Pons (tissue), 1 donor: ENCODE measurements around the gene CRY2.

Experiments used
- DNase-seq: peaks from one replicate; pipeline ENCODE4 v3.0.0-alpha.2; 2016; ENCODE audit warnings: low spot score

CRY2 gene

DNA sequence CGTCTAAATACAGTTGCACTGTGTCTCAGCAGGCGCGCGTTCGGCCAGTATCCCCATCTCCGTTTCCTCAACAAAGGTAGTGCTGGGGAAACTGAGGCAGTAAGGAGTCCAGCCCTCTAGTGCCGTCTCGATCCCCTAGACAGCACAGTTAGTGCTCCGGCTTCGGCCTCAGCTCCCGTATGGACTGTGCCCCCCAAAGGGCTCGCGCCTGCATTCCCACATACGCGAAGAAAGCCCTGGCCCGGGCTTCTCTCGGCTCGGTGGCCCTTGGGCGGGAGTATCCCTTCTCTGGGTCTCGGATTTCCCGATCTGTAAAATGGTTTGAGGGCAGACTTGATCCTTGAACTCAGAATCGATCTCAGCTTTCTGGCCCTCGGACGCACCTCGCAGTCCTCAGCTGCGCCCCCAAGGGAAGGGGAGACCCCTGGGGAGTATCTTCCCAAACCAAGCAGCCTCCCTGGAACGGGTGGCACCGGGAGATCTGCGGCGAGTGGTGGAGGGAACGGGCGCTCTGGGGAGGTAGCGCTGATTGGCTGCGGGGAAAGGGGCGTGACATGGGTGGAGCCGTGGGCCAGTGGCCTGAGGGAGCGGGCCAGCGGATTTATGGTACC is 71.2 kb downstream of the CRY2 start:
- DNase-seq: peak; percentile 80

DNA sequence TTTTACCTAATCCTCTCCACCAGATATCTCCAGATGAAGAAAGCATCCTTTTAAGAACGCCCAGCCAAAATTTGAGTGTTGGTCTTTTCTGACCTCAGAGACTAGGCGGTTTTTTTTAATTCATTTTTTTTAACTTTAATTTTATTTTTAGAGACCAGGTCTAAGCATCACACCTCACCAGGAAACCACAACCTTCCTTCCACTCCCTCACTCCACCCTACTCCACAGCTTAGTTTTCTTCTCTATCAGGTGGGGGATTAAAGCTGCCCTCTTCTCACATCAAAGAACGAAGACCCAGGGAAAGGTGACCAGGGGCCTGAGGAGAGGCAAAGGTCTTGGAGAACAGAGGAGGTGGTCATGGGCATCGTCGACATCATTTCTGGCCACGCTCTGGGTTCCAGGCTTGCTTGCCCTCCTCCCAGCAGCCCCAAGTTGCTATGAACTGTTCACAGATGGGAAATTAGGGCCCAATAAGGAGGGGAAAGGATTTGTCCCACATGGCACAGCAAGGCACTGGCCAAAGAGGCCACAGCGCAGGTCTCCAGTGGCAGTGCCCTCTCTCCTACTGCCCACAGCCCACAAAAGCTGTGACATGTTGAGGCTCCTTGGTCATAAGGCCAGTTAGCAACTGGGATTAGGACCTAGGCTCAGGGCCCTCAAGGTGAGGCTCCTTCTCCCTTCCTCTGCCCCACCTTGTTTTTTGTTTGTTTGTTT is 71.8 kb downstream of the CRY2 start:
- DNase-seq: no peak

DNA sequence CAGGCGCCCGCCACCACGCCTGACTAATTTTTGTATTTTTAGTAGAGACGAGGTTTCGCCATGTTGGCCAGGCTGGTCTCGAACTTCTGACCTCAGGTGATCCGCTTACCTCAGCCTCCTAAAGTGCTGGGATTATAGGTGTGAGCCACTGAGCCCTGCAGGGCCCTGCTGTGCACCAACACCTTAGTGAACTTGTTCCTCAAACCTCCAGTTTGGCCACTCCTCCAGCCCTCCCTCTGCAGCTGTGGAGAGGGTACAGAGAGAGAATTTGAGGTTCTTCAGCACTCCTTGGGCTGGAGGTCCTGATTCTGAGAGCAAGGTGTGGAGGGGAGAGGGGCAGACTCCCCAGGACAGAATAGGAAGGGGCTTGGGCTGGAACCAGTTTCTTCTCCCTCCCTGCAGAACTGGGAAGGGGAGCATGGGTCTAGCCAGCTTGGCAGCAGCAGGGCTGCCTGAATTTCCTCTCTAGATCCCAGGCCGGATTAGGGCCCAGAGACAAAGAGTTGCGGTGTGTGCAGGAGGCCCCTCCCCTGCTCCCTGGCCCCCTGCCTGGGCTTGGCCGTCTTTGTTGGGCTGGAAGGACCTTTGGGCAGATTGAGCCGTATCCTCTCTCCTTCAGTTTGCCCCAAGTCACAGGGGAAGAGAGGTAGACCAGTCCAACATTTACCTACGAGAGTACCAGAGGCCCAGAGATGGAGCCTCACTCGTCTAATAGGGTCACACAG is 72.7 kb downstream of the CRY2 start:
- no peak for DNase-seq

DNA sequence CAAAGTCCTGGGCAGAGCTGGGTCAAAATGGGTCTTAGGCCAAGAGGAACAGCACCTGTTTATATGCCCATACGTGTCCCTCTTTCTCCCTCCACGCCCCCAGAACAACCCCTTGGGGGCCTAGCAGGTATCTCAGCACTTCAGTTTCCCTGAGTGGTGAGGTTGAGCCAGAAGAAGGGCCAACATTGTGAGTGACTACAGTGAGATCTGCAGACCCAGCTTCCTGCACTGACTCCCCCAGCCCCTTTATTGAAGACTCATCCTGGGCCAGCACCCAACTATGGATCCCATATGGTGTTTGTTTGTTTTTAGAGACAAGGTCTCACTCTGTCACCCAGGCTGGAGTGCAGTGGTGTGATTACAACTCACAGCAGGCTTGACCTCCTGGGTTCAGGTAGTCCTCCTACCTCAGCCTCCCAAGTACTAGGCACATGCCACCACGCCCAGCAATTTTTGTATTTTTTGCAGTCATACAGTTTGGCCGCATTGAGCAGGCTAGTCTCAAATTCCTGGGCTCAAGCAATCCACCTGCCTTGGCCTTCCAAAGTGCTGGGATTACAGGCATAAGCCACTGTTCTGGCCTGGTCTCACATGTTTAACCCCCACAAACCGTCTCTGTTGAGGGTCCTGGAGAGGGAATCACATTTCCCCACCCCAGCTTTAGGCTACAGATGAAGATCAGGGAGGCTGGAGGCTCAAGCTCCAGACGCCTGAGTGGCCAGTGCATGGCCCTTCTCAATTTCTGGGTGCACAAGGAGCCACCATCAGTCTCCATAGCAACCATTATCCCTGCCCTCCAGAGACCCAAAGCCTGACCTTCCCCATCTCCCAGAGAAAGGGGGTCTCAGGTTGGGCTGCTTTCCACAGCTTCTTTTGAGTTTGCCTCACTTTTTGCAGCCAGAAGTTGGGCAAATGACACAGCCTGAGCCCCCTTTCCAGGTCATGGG is 73.5 kb downstream of the CRY2 start:
- no peak for DNase-seq

DNA sequence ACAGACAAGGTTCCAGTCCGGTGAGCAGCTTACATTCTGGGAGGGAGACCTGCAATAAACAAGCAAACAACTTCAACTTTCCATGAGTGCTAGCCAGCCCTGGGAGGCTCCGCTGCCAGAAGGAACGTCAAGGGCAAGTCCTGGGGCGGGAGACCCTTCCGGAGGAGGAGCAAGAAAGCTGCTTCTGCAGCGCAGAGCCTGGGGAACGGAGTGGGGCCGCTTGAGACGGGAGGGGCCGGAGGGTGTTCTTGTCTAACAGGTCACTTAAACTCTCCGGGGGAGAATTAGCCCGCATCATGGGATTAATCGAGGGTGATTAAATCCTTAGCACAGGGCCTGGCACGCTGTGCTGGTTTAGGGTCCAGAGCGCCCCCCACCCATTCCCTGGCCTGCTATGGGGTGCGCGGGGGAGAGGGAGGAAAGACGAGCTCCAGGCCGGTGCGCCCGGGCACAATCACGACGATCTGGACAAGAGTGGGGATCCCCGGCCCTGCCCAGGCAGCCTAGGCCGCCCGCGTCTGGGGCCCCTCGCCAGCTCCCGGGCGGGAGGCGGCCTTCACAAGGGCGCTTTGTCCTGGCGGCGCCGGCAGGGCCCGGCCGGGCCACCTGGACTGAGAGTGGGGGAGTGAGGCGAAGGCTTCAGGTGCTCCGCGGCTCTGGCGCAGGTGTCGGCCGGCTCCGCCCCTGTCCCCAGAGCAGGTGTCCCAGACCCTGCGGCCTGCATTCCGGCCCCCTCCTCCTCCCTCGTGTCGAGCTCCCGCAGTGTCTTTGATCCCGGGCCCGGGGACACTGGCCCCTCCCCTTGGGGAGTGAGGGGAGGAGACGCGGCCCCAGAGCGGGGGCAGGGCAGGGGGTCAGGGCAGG is 74.5 kb downstream of the CRY2 start:
- DNase-seq: no peak

DNA sequence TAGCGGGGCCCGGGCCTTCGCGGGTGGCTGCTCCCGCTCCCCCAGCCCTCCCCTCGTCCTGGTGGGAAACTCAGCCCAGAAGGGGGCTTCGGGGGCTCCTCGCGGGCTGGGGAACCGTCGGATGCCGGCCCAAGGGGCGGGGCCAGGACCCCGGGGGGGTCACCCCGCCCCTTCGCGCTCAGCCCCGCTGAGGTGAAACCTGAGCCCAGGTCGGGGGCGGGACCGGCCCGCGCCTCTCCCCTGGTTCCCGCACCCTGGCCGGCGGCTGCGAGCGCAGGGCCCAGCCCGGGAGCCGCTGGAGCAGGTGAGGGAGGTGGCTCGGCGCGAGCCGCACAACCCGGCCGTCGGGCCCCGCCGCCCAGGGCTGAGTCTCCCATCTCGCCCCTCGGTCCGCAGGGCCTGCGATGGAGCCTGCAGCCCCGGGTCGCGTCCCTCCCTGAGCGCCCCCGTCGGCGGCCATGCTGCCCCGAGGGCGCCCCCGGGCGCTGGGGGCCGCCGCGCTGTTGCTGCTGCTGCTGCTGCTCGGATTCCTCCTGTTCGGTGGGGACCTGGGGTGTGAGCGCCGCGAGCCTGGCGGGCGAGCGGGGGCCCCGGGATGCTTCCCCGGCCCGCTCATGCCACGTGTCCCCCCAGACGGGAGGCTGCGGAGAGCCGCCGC is 75.3 kb downstream of the CRY2 start, which contains the start of gene LARGE2:
TSS of gene LARGE2 (plus strand) at position 232 of the 658 bp plus-strand sequence. CDS start at position 459, 227 bp downstream.
- DNase-seq: no peak

DNA sequence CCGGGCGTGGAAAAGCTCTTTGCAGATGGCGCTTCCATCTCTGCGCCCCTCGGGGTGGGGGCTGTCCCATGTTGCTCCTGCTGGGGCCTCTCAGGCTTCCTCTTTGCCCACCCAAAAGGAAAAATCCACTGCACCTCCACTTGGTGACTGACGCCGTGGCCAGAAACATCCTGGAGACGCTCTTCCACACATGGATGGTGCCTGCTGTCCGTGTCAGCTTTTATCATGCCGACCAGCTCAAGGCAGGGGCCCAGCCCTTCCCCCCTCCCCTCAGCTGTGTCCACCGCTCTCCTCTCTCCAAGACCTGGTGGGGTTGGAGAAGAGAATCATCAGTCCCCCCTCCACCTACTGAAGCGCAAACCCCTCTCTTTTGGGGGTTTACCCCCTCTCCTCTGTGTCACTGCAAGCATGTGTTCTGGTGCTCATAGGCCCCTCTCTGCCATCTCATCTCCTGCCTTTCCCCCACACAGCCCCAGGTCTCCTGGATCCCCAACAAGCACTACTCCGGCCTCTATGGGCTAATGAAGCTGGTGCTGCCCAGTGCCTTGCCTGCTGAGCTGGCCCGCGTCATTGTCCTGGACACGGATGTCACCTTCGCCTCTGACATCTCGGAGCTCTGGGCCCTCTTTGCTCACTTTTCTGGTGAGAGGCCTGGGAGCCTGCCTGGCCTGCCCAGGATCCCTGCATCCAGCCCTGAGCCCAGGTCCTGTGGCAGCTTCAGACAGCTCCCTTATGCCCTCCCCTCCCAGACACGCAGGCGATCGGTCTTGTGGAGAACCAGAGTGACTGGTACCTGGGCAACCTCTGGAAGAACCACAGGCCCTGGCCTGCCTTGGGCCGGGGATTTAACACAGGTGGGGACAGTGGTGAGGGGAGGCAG is 77.0 kb downstream of the CRY2 start:
- DNase-seq: no peak

DNA sequence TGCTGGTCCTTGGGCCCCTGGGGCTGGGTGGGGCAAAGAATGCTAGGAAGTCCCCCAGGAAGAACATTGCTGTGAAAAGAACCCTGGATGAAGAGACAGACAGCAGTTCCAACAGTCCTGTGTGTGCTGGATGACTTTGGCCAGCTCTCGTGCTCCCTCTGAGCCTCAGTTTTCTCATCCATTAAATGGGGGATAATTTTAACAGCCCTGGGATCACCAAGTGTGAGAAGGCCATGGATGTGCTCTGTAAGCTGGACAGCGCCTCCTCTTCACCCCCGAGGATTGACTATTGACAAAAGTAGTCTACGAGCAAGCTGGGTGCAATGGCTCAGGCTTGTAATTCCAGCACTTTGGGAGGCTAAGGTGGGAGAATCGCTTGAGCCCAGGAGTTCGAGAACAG is 77.7 kb downstream of the CRY2 start:
- DNase-seq: no peak

DNA sequence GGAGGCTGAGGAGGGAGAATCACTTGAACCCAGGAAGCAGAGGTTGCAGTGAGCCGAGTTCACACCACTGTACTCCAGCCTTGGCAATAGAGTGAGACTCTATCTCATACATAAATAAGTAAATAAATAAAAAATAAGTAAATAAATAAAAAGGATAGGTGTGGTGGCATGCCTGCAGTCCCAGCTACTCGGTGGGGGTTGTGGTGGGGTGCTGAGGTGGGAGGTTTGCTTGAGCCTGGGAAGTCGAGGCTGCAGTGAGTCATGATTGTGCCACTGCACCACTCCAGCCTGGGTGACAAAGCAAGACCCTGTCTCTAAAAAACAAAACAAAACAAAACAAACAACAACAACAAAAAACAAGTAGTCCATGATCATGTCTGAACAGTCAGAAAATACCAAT is 78.3 kb downstream of the CRY2 start:
- DNase-seq: no peak

DNA sequence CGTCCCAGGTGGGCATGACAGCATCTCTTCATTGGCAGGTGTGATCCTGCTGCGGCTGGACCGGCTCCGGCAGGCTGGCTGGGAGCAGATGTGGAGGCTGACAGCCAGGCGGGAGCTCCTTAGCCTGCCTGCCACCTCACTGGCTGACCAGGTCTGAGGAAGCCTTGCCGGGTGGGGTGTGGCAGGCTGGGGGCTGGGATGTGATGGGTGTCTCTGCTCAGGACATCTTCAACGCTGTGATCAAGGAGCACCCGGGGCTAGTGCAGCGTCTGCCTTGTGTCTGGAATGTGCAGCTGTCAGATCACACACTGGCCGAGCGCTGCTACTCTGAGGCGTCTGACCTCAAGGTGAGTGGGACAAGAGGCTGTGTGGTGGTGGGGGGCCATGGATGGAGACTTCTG is 78.7 kb downstream of the CRY2 start:
- DNase-seq: no peak

DNA sequence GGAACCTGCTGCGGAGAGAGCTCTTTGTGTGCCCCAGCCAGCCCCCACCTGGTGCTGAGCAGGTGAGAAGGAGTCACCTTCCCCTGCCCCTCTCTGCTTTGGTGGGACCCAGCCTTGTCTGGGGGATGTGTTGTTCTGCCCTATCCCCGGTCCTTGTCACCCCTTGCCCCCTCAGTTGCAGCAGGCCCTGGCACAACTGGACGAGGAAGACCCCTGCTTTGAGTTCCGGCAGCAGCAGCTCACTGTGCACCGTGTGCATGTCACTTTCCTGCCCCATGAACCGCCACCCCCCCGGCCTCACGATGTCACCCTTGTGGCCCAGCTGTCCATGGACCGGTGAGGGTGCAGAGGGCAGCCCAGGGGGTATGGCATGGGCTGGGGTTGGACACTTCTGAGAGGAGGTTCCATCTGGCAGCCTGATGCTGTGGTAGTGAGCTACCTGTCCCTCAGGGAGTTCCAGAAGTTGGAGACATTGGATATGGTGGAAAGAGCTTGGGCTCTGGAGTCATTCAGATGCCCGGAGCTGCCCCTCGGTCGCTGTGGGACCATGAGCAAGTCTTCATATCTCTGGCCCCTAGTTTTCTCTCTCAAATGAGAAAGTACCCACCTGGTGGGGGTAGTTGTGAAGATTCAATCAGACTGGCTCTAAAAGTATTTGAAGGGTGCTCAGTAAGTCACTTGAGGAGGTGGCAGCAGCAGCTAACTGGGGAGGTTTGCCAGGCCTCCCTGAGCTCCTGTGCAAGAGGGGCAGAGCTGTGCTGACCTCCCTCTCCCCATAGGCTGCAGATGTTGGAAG is 79.5 kb downstream of the CRY2 start:
- DNase-seq: no peak

DNA sequence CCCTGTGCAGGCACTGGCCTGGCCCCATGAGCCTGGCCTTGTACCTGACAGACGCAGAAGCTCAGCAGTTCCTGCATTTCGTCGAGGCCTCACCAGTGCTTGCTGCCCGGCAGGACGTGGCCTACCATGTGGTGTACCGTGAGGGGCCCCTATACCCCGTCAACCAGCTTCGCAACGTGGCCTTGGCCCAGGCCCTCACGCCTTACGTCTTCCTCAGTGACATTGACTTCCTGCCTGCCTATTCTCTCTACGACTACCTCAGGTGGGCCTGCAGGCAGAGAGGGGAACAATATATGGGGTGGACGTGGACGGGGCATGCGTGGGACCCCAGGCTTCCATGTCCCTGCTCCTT is 80.0 kb downstream of the CRY2 start:
- no peak for DNase-seq

DNA sequence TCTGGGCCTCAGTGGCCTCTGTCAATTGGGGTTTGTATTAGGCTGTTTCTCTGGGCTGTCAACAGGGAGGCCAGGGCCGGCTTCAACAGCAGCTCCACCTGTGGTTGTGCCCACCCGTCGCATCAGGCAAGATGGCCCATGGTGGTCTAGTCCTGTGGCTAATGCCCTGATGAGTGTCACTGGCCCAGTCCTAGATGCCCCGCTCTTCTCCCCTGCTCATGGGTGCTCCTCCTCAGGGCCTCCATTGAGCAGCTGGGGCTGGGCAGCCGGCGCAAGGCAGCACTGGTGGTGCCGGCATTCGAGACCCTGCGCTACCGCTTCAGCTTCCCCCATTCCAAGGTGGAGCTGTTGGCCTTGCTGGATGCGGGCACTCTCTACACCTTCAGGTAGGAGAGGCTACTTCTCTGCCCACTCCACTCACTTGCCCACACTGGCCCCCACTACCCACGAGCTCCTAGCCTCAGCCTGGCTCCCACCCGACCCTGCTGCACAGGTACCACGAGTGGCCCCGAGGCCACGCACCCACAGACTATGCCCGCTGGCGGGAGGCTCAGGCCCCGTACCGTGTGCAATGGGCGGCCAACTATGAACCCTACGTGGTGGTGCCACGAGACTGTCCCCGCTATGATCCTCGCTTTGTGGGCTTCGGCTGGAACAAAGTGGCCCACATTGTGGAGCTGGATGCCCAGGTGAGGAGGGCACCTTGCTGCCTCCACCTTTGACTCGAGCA is 80.6 kb downstream of the CRY2 start:
- no peak for DNase-seq

DNA sequence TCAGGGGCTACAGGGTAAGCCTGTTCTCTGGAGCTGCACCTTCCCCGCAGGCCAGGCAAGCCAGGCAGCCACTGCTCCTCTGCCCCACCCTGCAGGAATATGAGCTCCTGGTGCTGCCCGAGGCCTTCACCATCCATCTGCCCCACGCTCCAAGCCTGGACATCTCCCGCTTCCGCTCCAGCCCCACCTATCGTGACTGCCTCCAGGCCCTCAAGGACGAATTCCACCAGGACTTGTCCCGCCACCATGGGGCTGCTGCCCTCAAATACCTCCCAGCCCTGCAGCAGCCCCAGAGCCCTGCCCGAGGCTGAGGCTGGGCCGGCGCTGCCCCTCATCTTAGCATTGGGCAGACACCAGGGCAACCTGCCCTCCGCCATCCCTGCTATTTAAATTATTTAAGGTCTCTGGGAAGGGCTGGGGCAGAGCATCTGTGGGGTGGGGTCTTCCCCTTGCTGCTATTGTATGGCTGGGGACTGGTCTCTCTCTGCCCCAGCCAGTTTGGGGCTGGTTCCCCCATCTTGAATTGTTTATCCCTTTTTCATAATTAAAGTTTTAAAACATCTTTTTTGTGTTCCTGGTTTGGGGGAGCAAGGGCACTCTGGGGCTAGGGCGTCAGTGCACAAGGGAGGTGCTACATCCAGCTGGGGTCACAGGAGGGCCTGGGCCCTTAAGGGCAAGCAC is 81.4 kb downstream of the CRY2 start:
- DNase-seq: no peak

DNA sequence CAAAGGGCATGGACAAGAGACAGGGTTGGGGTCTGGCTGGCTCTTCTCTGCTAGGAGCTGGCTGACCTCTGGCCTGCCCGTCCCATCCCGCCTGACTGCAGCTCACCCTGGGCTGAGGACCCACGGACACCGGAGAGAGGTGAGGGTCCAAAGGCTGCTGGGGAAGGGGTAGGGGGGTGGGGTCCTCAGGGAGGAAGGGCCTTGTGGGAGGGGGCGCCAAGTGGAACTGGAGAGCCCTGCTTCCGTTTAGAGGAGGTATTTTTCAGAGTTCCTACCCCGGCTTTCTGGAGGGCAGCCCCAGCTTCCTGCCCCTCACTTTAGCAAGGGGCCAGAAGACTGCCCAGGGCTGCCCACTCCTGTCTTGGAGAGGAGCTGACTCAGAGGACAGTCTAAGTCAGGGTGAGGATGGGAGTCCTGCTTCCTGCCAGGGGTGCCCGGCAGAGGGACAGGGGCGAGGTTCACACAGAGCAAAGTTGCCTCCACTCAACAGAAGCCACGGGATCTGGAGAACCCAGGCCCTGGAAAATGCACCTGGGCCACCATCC is 82.3 kb downstream of the CRY2 start:
- no peak for DNase-seq

DNA sequence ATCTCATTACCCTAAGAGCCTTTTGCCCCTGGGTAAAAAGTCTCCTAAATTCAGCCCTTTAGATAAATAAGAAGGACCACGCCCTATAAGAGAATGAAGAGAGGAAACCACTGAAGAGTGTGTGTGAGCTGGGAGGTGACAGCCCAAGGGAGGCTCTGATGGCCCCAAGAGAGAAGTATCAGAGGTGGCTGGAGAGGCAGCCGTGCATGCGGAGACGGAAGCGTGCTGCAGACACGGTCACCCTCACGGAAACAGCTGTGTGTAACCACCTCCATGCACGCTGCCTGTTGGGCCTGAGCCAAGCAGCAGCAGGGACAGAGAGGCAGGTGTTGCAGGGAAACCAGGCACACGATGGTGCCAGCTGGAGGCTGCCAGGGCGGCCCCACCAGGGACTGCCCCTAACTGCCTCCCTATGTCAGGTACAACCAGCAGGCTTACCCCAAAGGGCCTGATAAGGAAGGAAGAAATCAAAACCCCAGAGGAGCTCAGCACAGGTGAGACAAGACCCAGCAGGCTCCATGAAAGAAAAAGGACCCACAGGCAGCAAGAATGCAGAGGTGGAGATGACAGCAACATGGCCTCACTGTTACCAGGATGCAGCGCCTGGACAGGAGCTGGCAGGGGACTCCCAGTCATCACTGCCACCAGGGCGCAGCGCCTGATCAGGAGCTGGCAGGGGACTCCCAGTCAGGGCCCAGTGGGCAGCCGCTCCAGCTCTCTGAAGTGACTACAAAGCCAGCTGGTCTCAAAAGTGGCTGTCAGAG is 82.9 kb downstream of the CRY2 start:
- no peak for DNase-seq
